Colonic mucosa (tissue), 4 donors: ENCODE measurements around the gene HSPB6. TPM values are rescaled to one million over a fixed set of nuclear protein-coding genes. Genes with fewer than 3 reads are reported as not detected.

Experiments used
- DNase-seq: peaks from one replicate; pipeline ENCODE4 v3.0.0-alpha.2; 2020
- H3K27ac ChIP-seq: fragments of 200-600 bp; one replicate; pipeline ENCODE4 v1.8.0; 2021
- H3K27me3 ChIP-seq: fragments of 200-600 bp; one replicate; pipeline ENCODE4 v1.8.0; 2021
- H3K36me3 ChIP-seq: fragments of 200-600 bp; one replicate; pipeline ENCODE4 v1.8.0; 2021
- H3K4me1 ChIP-seq: fragments of 200-600 bp; one replicate; pipeline ENCODE4 v1.8.0; 2021; ENCODE audit warnings: mild to moderate bottlenecking
- H3K4me3 ChIP-seq: fragments of 200-600 bp; one replicate; pipeline ENCODE4 v1.8.0; 2021
- H3K9ac ChIP-seq, 2 donors: one replicate each; pipeline ENCODE4 v1.7.0; 2013; ENCODE audit warnings: control low read depth in 2 of 2, low read depth in 2 of 2, low read length in 2 of 2
- H3K9me3 ChIP-seq: fragments of 200-600 bp; one replicate; pipeline ENCODE4 v1.8.0; 2021
- CTCF ChIP-seq: fragments of 200-600 bp; IDR thresholded peaks from one replicate; pipeline ENCODE4 v1.8.0; 2022; ENCODE audit warnings: antibody characterized with exemption, mild to moderate bottlenecking
- intact Hi-C: fragments of 100-400 bp; cut with DNase I; formaldehyde crosslinking; loops from one replicate; pipeline ENCODE4 v1.14.1; 2022
- total RNA-seq, 2 donors: library from RNA; stranded (reverse); fragmentation: NEBNext Ultra II Directional in 1 of 2; extraction: Animal tissue kit (Norgen Biotek cat#: 25700) in 1 of 2; gene quantifications; one replicate each; pipeline ENCODE4 v1.2.1, GENCODE V29; 2021
- donor health status: healthy.
- donor health status: DM: no; HTN: no; CAD: no.
- donor health status: DM: no; HTN: no; CAD: no.

Gene HSPB6
- total RNA-seq, 2 donors from 2014 or later, result 6.3 to 23.6 TPM

GRCh38 chr19:35753634-35754369 is 3.0 kb downstream of the HSPB6 start:
- H3K36me3 ChIP-seq, result peaks cover 5% of the 10 kb centered on the region
- H3K4me1 ChIP-seq, result no peaks in the 10 kb centered on the region
- H3K4me3 ChIP-seq, result no peak overlapping the region
- H3K27me3 ChIP-seq, result no peaks in the 10 kb centered on the region
- H3K9me3 ChIP-seq, result no peaks in the 10 kb centered on the region
- no peak overlapping the region for H3K27ac ChIP-seq
- TF ChIP-seq CTCF, result no peak
- no peak for DNase-seq
- intact Hi-C loops, result no loop called here
- H3K9ac ChIP-seq, result no peak overlapping the region

- no peak for TF ChIP-seq CTCF
- Histone ChIP-seq H3K4me3 (no peak overlapping the region), H3K27ac (no peak overlapping the region), H3K27me3 (no peaks in the 10 kb centered on the region), H3K9me3 (no peaks in the 10 kb centered on the region), H3K9ac (no peak overlapping the region), H3K36me3 (peaks cover 5% of the 10 kb centered on the region), H3K4me1 (no peaks in the 10 kb centered on the region)
- intact Hi-C loops, result no loop called here
- no peak for DNase-seq
Measured at GRCh38 chr19:35752746-35753350, 4.0 kb downstream of the HSPB6 start.

GRCh38 chr19:35751839-35752745 is 4.7 kb downstream of the HSPB6 start:
- H3K4me1 ChIP-seq, result no peaks in the 10 kb centered on the region
- H3K9me3 ChIP-seq, result no peaks in the 10 kb centered on the region
- intact Hi-C loops, result no loop called here
- no peak for DNase-seq
- H3K27ac ChIP-seq, result no peak overlapping the region
- H3K27me3 ChIP-seq, result no peaks in the 10 kb centered on the region
- H3K4me3 ChIP-seq, result no peak overlapping the region
- no peak overlapping the region for H3K9ac ChIP-seq
- TF ChIP-seq CTCF, result no peak
- H3K36me3 ChIP-seq, result peaks cover 5% of the 10 kb centered on the region

- H3K36me3 ChIP-seq, result peaks cover 5% of the 10 kb centered on the region
- H3K4me3 ChIP-seq, result no peak overlapping the region
- H3K4me1 ChIP-seq, result no peaks in the 10 kb centered on the region
- H3K27me3 ChIP-seq, result no peaks in the 10 kb centered on the region
- intact Hi-C loops, result no loop called here
- no peak for DNase-seq
- no peak for TF ChIP-seq CTCF
- no peak overlapping the region for H3K9ac ChIP-seq
- no peaks in the 10 kb centered on the region for H3K9me3 ChIP-seq
- no peak overlapping the region for H3K27ac ChIP-seq
Measured at GRCh38 chr19:35750167-35750566, 6.7 kb downstream of the HSPB6 start.
